Measurements from ENCODE around the gene CDK5. TPM values are rescaled to one million over a fixed set of nuclear protein-coding genes. Genes with fewer than 3 reads are reported as not detected.
A peak's percentile ranks its signal among the peaks of the same experiment; 100 is the strongest.

CDK5 gene
- total and polyA plus RNA-seq, 9 of the 15 experiments (the other 6 are each of a cell fraction or from before 2014, with no cell fraction given) = 3.2 to 38.0 (median 27.5) TPM

DNA sequence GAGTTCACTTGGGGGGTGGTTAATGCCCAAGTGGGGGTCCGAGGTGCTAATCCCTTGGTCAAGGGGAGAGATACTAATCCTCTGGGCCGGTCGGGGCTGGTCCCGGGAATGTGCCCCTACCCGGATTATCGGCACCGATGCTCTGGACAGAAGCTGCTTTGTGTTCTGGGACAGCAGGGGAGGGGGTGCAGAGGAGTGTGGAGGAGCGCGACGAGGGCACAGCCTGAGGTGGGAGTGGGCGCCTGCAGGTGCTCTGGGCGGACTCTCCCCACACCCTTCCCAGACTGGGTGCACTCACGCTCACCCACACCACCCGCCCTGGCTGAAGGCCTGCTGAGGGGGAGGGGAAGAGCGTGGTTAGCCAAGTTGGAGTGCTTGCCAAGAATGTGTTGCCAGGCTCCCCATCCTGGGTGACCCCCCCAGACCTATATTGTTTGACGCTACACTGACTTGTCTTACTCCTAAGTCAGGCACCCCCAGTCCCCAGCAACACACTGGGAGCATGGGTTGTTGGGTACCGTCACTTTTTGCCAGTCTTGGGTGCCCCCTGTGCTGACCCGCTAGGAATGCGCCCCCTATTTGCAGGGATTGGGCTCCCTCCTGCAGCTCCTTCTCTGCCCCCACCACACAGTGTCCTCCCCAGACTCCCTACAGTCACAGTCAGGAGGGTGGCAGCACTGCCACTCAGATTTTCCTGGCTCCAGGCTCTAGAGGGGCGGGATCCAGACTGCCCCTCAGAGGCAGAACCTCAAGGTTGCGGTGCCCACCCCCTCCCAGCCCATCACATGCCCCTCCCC is 2.9 kb upstream of the CDK5 start (continued):
- no peak for TF ChIP-seq HMG20B (CRISPR knock-in tag; IDR thresholded peaks at IDR 0.05)
- TF ChIP-seq CHD1 (IDR thresholded peaks at IDR 0.05; ENCODE audit: low read length) = peak; percentile 60
- 0 out of 4 replicates have a peak, but pooled peaks of 1 of the 2 experiments have one; percentile 2 for TF ChIP-seq TBL1XR1 (IDR thresholded peaks at IDR 0.05; ENCODE audit: low read length in 2 of 2)
- 0 out of 2 replicates have a peak, but pooled peaks have one; percentile 42 for TF ChIP-seq LCOR (CRISPR knock-in tag; IDR thresholded peaks at IDR 0.05)
- TF ChIP-seq, protein P1, sequence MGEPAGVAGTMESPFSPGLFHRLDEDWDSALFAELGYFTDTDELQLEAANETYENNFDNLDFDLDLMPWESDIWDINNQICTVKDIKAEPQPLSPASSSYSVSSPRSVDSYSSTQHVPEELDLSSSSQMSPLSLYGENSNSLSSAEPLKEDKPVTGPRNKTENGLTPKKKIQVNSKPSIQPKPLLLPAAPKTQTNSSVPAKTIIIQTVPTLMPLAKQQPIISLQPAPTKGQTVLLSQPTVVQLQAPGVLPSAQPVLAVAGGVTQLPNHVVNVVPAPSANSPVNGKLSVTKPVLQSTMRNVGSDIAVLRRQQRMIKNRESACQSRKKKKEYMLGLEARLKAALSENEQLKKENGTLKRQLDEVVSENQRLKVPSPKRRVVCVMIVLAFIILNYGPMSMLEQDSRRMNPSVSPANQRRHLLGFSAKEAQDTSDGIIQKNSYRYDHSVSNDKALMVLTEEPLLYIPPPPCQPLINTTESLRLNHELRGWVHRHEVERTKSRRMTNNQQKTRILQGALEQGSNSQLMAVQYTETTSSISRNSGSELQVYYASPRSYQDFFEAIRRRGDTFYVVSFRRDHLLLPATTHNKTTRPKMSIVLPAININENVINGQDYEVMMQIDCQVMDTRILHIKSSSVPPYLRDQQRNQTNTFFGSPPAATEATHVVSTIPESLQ (CRISPR knock-in tag; IDR thresholded peaks at IDR 0.05) = peak; percentile 74; the same call in 1 of the 2 replicates
- peak; percentile 17; the same call in 1 of the 2 replicates for TF ChIP-seq ZNF12 (CRISPR knock-in tag; IDR thresholded peaks at IDR 0.05)
- TF ChIP-seq ZNF707 (CRISPR knock-in tag; conservative IDR thresholded peaks at IDR 0.05) = no peak
- TF ChIP-seq HOXB6 (CRISPR knock-in tag; IDR thresholded peaks at IDR 0.05; ENCODE audit: borderline replicate concordance) = 0 out of 2 replicates have a peak, but pooled peaks have one; percentile 35
- TF ChIP-seq, protein P2, sequence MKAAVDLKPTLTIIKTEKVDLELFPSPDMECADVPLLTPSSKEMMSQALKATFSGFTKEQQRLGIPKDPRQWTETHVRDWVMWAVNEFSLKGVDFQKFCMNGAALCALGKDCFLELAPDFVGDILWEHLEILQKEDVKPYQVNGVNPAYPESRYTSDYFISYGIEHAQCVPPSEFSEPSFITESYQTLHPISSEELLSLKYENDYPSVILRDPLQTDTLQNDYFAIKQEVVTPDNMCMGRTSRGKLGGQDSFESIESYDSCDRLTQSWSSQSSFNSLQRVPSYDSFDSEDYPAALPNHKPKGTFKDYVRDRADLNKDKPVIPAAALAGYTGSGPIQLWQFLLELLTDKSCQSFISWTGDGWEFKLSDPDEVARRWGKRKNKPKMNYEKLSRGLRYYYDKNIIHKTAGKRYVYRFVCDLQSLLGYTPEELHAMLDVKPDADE (conservative IDR thresholded peaks at IDR 0.05; ENCODE audit: control insufficient read depth, low read depth, low read length) = 0 out of 2 replicates have a peak, but pooled peaks have one; percentile 8
- no peak for TF ChIP-seq RFX1 (IDR thresholded peaks at IDR 0.05)
- peak; percentile 51; the same call in 1 of the 2 replicates for TF ChIP-seq ZNF263 (CRISPR knock-in tag; IDR thresholded peaks at IDR 0.05; ENCODE audit: borderline replicate concordance)
- TF ChIP-seq ZBTB7A (IDR thresholded peaks at IDR 0.05; ENCODE audit: borderline replicate concordance, control insufficient read depth, low read depth, low read length) = peak; percentile 2; the same call in 1 of the 2 replicates
- TF ChIP-seq, protein P3, sequence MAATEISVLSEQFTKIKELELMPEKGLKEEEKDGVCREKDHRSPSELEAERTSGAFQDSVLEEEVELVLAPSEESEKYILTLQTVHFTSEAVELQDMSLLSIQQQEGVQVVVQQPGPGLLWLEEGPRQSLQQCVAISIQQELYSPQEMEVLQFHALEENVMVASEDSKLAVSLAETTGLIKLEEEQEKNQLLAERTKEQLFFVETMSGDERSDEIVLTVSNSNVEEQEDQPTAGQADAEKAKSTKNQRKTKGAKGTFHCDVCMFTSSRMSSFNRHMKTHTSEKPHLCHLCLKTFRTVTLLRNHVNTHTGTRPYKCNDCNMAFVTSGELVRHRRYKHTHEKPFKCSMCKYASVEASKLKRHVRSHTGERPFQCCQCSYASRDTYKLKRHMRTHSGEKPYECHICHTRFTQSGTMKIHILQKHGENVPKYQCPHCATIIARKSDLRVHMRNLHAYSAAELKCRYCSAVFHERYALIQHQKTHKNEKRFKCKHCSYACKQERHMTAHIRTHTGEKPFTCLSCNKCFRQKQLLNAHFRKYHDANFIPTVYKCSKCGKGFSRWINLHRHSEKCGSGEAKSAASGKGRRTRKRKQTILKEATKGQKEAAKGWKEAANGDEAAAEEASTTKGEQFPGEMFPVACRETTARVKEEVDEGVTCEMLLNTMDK (IDR thresholded peaks at IDR 0.05; ENCODE audit: borderline replicate concordance, insufficient read depth, low read depth, low read length, poor library complexity, severe bottlenecking) = peak; percentile 56
- TF ChIP-seq SIN3A (IDR thresholded peaks at IDR 0.05; ENCODE audit: borderline replicate concordance in 2 of 2, control insufficient read depth in 1 of 2, low read depth in 2 of 2, low read length in 2 of 2) = 0 out of 4 replicates have a peak, but pooled peaks have one; percentile 6 to 33
- TF ChIP-seq SMARCE1 (IDR thresholded peaks at IDR 0.05) = peak; percentile 8; the same call in 1 of the 2 replicates
- TF ChIP-seq TEAD4 (IDR thresholded peaks at IDR 0.05; ENCODE audit: low read length) = no peak
- no peak for TF ChIP-seq TEAD4 (CRISPR knock-in tag; IDR thresholded peaks at IDR 0.05; ENCODE audit: borderline replicate concordance)
- TF ChIP-seq ELF4 (CRISPR knock-in tag; IDR thresholded peaks at IDR 0.05) = no peak
- TF ChIP-seq FOXP1 (CRISPR knock-in tag; IDR thresholded peaks at IDR 0.05) = no peak
- TF ChIP-seq ZNF165 (CRISPR knock-in tag; IDR thresholded peaks at IDR 0.05; ENCODE audit: borderline replicate concordance) = 0 out of 2 replicates have a peak, but pooled peaks have one; percentile 17

All from K562 (cell line).